ENCODE results near the gene FZR1.

FZR1 gene

GRCh38 chr19:3536429-3537100, 30.5 kb downstream of the FZR1 start:
- no peak overlapping the region for H3K27ac ChIP-seq (ENCODE audit: low read length)
- H3K4me1 ChIP-seq (ENCODE audit: control insufficient read depth in 1 of 2, insufficient read depth in 2 of 2, low read length in 2 of 2) = no peaks in the 10 kb centered on the region
- peaks cover 4 to 41% of the 10 kb centered on the region in 2 donors for H3K36me3 ChIP-seq (ENCODE audit: control insufficient read depth in 1 of 2, insufficient read depth in 2 of 2, low read length in 2 of 2)
- no peaks in the 10 kb centered on the region for H3K9me3 ChIP-seq (ENCODE audit: control insufficient read depth in 1 of 2, low read length in 2 of 2)
- no peak overlapping the region for H3K4me3 ChIP-seq (ENCODE audit: low read depth in 1 of 2, low read length in 2 of 2)
- no peaks in the 10 kb centered on the region for H3K27me3 ChIP-seq (ENCODE audit: low read depth, low read length)

- Histone ChIP-seq H3K36me3 (ENCODE audit: control insufficient read depth in 1 of 2, insufficient read depth in 2 of 2, low read length in 2 of 2) (peaks cover 4 to 36% of the 10 kb centered on the region in 2 donors), H3K4me1 (ENCODE audit: control insufficient read depth in 1 of 2, insufficient read depth in 2 of 2, low read length in 2 of 2) (no peaks in the 10 kb centered on the region), H3K27me3 (ENCODE audit: low read depth, low read length) (no peaks in the 10 kb centered on the region), H3K4me3 (ENCODE audit: low read depth in 1 of 2, low read length in 2 of 2) (no peak overlapping the region), H3K9me3 (ENCODE audit: control insufficient read depth in 1 of 2, low read length in 2 of 2) (no peaks in the 10 kb centered on the region), H3K27ac (ENCODE audit: low read length) (no peak overlapping the region)
Observed at GRCh38 chr19:3537101-3537437, 31.0 kb downstream of the FZR1 start.

GRCh38 chr19:3537438-3538240, 31.5 kb downstream of the FZR1 start:
- H3K4me1 ChIP-seq (ENCODE audit: control insufficient read depth in 1 of 2, insufficient read depth in 2 of 2, low read length in 2 of 2) = no peaks in the 10 kb centered on the region
- H3K36me3 ChIP-seq (ENCODE audit: control insufficient read depth in 1 of 2, insufficient read depth in 2 of 2, low read length in 2 of 2) = peaks cover 4 to 30% of the 10 kb centered on the region in 2 donors
- H3K27ac ChIP-seq (ENCODE audit: low read length) = no peak overlapping the region
- no peaks in the 10 kb centered on the region for H3K9me3 ChIP-seq (ENCODE audit: control insufficient read depth in 1 of 2, low read length in 2 of 2)
- no peak overlapping the region for H3K4me3 ChIP-seq (ENCODE audit: low read depth in 1 of 2, low read length in 2 of 2)
- no peaks in the 10 kb centered on the region for H3K27me3 ChIP-seq (ENCODE audit: low read depth, low read length)

GRCh38 chr19:3538258-3538929, 32.3 kb downstream of the FZR1 start:
- Histone ChIP-seq H3K27me3 (ENCODE audit: low read depth, low read length) (no peaks in the 10 kb centered on the region), H3K9me3 (ENCODE audit: control insufficient read depth in 1 of 2, low read length in 2 of 2) (no peaks in the 10 kb centered on the region), H3K36me3 (ENCODE audit: control insufficient read depth in 1 of 2, insufficient read depth in 2 of 2, low read length in 2 of 2) (peaks cover 4 to 23% of the 10 kb centered on the region in 2 donors), H3K4me3 (ENCODE audit: low read depth in 1 of 2, low read length in 2 of 2) (no peak overlapping the region), H3K4me1 (ENCODE audit: control insufficient read depth in 1 of 2, insufficient read depth in 2 of 2, low read length in 2 of 2) (no peaks in the 10 kb centered on the region), H3K27ac (ENCODE audit: low read length) (no peak overlapping the region)

GRCh38 chr19:3538965-3539755, 33.0 kb downstream of the FZR1 start, which contains the start of gene TEKTIP1:
Gene TEKTIP1, plus strand, starts transcription at chr19:3539174. Its CDS starts 4 bp downstream, at chr19:3539178.
- Histone ChIP-seq H3K4me1 (ENCODE audit: control insufficient read depth in 1 of 2, insufficient read depth in 2 of 2, low read length in 2 of 2) (no peaks in the 10 kb centered on the region), H3K27ac (ENCODE audit: low read length) (no peak within 1 kb of the TSS), H3K27me3 (ENCODE audit: low read depth, low read length) (no peaks in the 10 kb centered on the region), H3K36me3 (ENCODE audit: control insufficient read depth in 1 of 2, insufficient read depth in 2 of 2, low read length in 2 of 2) (peaks cover 0 to 17% of the 10 kb centered on the region in 2 donors), H3K9me3 (ENCODE audit: control insufficient read depth in 1 of 2, low read length in 2 of 2) (no peaks in the 10 kb centered on the region), H3K4me3 (ENCODE audit: low read depth in 1 of 2, low read length in 2 of 2) (no peak within 1 kb of the TSS)

- H3K9me3 ChIP-seq (ENCODE audit: control insufficient read depth in 1 of 2, low read length in 2 of 2) = no peaks in the 10 kb centered on the region
- H3K36me3 ChIP-seq (ENCODE audit: control insufficient read depth in 1 of 2, insufficient read depth in 2 of 2, low read length in 2 of 2) = peaks cover 0 to 11% of the 10 kb centered on the region in 2 donors
- no peak overlapping the region for H3K27ac ChIP-seq (ENCODE audit: low read length)
- no peaks in the 10 kb centered on the region for H3K4me1 ChIP-seq (ENCODE audit: control insufficient read depth in 1 of 2, insufficient read depth in 2 of 2, low read length in 2 of 2)
- H3K27me3 ChIP-seq (ENCODE audit: low read depth, low read length) = no peaks in the 10 kb centered on the region
- no peak overlapping the region for H3K4me3 ChIP-seq (ENCODE audit: low read depth in 1 of 2, low read length in 2 of 2)
Observed at GRCh38 chr19:3539756-3540118, 33.6 kb downstream of the FZR1 start.

- no peak overlapping the region for H3K4me3 ChIP-seq (ENCODE audit: low read depth in 1 of 2, low read length in 2 of 2)
- peaks cover 3 to 17% of the 10 kb centered on the region in 2 donors for H3K36me3 ChIP-seq (ENCODE audit: control insufficient read depth in 1 of 2, insufficient read depth in 2 of 2, low read length in 2 of 2)
- H3K4me1 ChIP-seq (ENCODE audit: control insufficient read depth in 1 of 2, insufficient read depth in 2 of 2, low read length in 2 of 2) = no peaks in the 10 kb centered on the region
- H3K27ac ChIP-seq (ENCODE audit: low read length) = no peak overlapping the region
- H3K9me3 ChIP-seq (ENCODE audit: control insufficient read depth in 1 of 2, low read length in 2 of 2) = no peaks in the 10 kb centered on the region
- no peaks in the 10 kb centered on the region for H3K27me3 ChIP-seq (ENCODE audit: low read depth, low read length)
Observed at GRCh38 chr19:3543150-3544057, 37.3 kb downstream of the FZR1 start.

- Histone ChIP-seq H3K27ac (ENCODE audit: low read length) (no peak overlapping the region), H3K27me3 (ENCODE audit: low read depth, low read length) (no peaks in the 10 kb centered on the region), H3K4me3 (ENCODE audit: low read depth in 1 of 2, low read length in 2 of 2) (no peak overlapping the region), H3K4me1 (ENCODE audit: control insufficient read depth in 1 of 2, insufficient read depth in 2 of 2, low read length in 2 of 2) (no peaks in the 10 kb centered on the region), H3K36me3 (ENCODE audit: control insufficient read depth in 1 of 2, insufficient read depth in 2 of 2, low read length in 2 of 2) (peaks cover 3 to 17% of the 10 kb centered on the region in 2 donors), H3K9me3 (ENCODE audit: control insufficient read depth in 1 of 2, low read length in 2 of 2) (no peaks in the 10 kb centered on the region)
Observed at GRCh38 chr19:3544058-3544376, 37.9 kb downstream of the FZR1 start.

- Histone ChIP-seq H3K4me1 (ENCODE audit: control insufficient read depth in 1 of 2, insufficient read depth in 2 of 2, low read length in 2 of 2) (no peaks in the 10 kb centered on the region), H3K36me3 (ENCODE audit: control insufficient read depth in 1 of 2, insufficient read depth in 2 of 2, low read length in 2 of 2) (peaks cover 3 to 17% of the 10 kb centered on the region in 2 donors), H3K4me3 (ENCODE audit: low read depth in 1 of 2, low read length in 2 of 2) (no peak overlapping the region), H3K27me3 (ENCODE audit: low read depth, low read length) (no peaks in the 10 kb centered on the region), H3K27ac (ENCODE audit: low read length) (no peak overlapping the region), H3K9me3 (ENCODE audit: control insufficient read depth in 1 of 2, low read length in 2 of 2) (no peaks in the 10 kb centered on the region)
Observed at GRCh38 chr19:3544742-3545668, 38.9 kb downstream of the FZR1 start.

- Histone ChIP-seq H3K9me3 (ENCODE audit: control insufficient read depth in 1 of 2, low read length in 2 of 2) (no peaks in the 10 kb centered on the region), H3K4me3 (ENCODE audit: low read depth in 1 of 2, low read length in 2 of 2) (no peak overlapping the region), H3K4me1 (ENCODE audit: control insufficient read depth in 1 of 2, insufficient read depth in 2 of 2, low read length in 2 of 2) (no peaks in the 10 kb centered on the region), H3K36me3 (ENCODE audit: control insufficient read depth in 1 of 2, insufficient read depth in 2 of 2, low read length in 2 of 2) (peaks cover 3 to 17% of the 10 kb centered on the region in 2 donors), H3K27me3 (ENCODE audit: low read depth, low read length) (no peaks in the 10 kb centered on the region), H3K27ac (ENCODE audit: low read length) (no peak overlapping the region)
Observed at GRCh38 chr19:3545669-3546034, 39.5 kb downstream of the FZR1 start.
